Kidney (tissue), 14 donors: ENCODE measurements around the gene RGS17. TPM values are rescaled to one million over a fixed set of nuclear protein-coding genes. Genes with fewer than 3 reads are reported as not detected.

Experiments
- DNase-seq, 5 donors: peaks; one replicate each; pipeline ENCODE4 v3.0.0-alpha.2; 2013 to 2020
- FAIRE-seq: peaks from 2 replicates; lab custom pipeline; 2012; peaks lifted over from hg19 to GRCh38; lab: Jason Lieb, UNC
- H3K27ac ChIP-seq, 2 donors: one replicate each; pipeline ENCODE4 v1.7.0; 2013; ENCODE audit warnings: low read depth in 2 of 2, low read length in 2 of 2, inconsistent platforms in 1 of 2
- H3K27me3 ChIP-seq: one replicate; pipeline ENCODE4 v1.7.1; 2013; ENCODE audit warnings: low read length, inconsistent platforms; ENCODE audit not compliant: control insufficient read depth, insufficient read depth
- H3K36me3 ChIP-seq, 3 donors: one replicate each; pipeline versions ENCODE4 v1.7.0 to v1.7.1; 2013; ENCODE audit warnings: low read length in 3 of 3, control low read depth in 1 of 3, inconsistent platforms in 1 of 3; ENCODE audit not compliant: insufficient read depth in 3 of 3, control insufficient read depth in 2 of 3
- H3K4me1 ChIP-seq, 3 donors: one replicate each; pipeline versions ENCODE4 v1.7.0 to v1.7.1; 2013; ENCODE audit warnings: low read length in 3 of 3, inconsistent platforms in 1 of 3, low read depth in 1 of 3; ENCODE audit not compliant: control insufficient read depth in 2 of 3, insufficient read depth in 2 of 3
- H3K4me3 ChIP-seq, 3 donors: one replicate each; pipeline versions ENCODE4 v1.7.0 to v1.8.1; 2013; ENCODE audit warnings: low read length in 3 of 3, control low read depth in 1 of 3, inconsistent platforms in 1 of 3
- H3K9ac ChIP-seq, 3 donors: one replicate each; pipeline versions ENCODE4 v1.7.0 to v1.7.1; 2013; ENCODE audit warnings: low read length in 3 of 3, control low read depth in 1 of 3, inconsistent platforms in 1 of 3
- H3K9me3 ChIP-seq, 3 donors: one replicate each; pipeline versions ENCODE4 v1.7.0 to v1.7.1; 2013; ENCODE audit warnings: low read length in 3 of 3, control low read depth in 1 of 3, inconsistent platforms in 1 of 3; ENCODE audit not compliant: control insufficient read depth in 2 of 3, insufficient read depth in 1 of 3
- intact Hi-C: fragments of 100-400 bp; cut with DNase I; formaldehyde crosslinking; loops from one replicate; pipeline ENCODE4 v1.11.1; 2022
- polyA plus RNA-seq: library from polyadenylated mRNA; stranded (reverse); fragments of 350-450 nt; fragmentation: Illumina TruSeq; extraction: RNeasy Lipid Tissue Mini Kit (QIAGEN cat#74804); gene quantifications from one replicate; pipeline ENCODE4 v1.2.3, GENCODE V29; 2014; ENCODE audit warnings: low read depth, low replicate concordance; ENCODE audit not compliant: insufficient read depth
- total RNA-seq: library from RNA; stranded (reverse); fragmentation: NEBNext Ultra II Directional; extraction: Animal tissue kit (Norgen Biotek cat#: 25700); gene quantifications from one replicate; pipeline ENCODE4 v1.2.1, GENCODE V29; 2021
- TF ChIP-seq, protein P1 (sequence below): IDR thresholded peaks from 3 replicates; pipeline ENCODE4 v1.5.1; 2012; ENCODE audit warnings: mild to moderate bottlenecking, moderate library complexity, borderline replicate concordance; ENCODE audit not compliant: insufficient read depth; ENCODE audit errors: extremely low read depth
- donor health status: control.
- donor health status: control.
- donor health status: control.
- donor health status: control.
- donor health status: control.
- donor health status: DM: yes; HTN: yes; CAD: no.
- donor health status: Normal renal cell carcinoma (clear cell type).

RGS17 gene
- total and polyA plus RNA-seq, 2 donors from 2014 or later, result 0.28 TPM; not detected in 1

- FAIRE-seq (no peak), DNase-seq (peak in 2 of 5 donors; percentile 19 to 21)
- peaks cover 0 to 12% (median 6%) of the 10 kb centered on the region in 3 donors for H3K4me1 ChIP-seq
- no peaks in the 10 kb centered on the region for H3K36me3 ChIP-seq
- H3K27ac ChIP-seq, result no peak overlapping the region
- peak overlapping the region; percentile 13 to 99 (median 94) for H3K4me3 ChIP-seq
- no peaks in the 10 kb centered on the region for H3K27me3 ChIP-seq
- intact Hi-C loops, result no loop called here
- TF ChIP-seq, protein P1, sequence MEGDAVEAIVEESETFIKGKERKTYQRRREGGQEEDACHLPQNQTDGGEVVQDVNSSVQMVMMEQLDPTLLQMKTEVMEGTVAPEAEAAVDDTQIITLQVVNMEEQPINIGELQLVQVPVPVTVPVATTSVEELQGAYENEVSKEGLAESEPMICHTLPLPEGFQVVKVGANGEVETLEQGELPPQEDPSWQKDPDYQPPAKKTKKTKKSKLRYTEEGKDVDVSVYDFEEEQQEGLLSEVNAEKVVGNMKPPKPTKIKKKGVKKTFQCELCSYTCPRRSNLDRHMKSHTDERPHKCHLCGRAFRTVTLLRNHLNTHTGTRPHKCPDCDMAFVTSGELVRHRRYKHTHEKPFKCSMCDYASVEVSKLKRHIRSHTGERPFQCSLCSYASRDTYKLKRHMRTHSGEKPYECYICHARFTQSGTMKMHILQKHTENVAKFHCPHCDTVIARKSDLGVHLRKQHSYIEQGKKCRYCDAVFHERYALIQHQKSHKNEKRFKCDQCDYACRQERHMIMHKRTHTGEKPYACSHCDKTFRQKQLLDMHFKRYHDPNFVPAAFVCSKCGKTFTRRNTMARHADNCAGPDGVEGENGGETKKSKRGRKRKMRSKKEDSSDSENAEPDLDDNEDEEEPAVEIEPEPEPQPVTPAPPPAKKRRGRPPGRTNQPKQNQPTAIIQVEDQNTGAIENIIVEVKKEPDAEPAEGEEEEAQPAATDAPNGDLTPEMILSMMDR, result no peak
- H3K9me3 ChIP-seq, result no peaks in the 10 kb centered on the region
- peak overlapping the region in 2 of 3 donors; percentile 9 to 89 for H3K9ac ChIP-seq
These were observed 146.6 kb downstream of the RGS17 start for GRCh38 chr6:152984513-152984872.

- TF ChIP-seq, protein P1, result no peak
- Histone ChIP-seq H3K9ac (peak overlapping the region; percentile 79 to 89 (median 83)), H3K36me3 (no peaks in the 10 kb centered on the region), H3K4me3 (peak overlapping the region; percentile 87 to 99 (median 94)), H3K9me3 (no peaks in the 10 kb centered on the region), H3K27ac (peak overlapping the region; percentile 95 to 98), H3K27me3 (no peaks in the 10 kb centered on the region), H3K4me1 (peaks cover 0 to 12% (median 6%) of the 10 kb centered on the region in 3 donors)
- FAIRE-seq (no peak), DNase-seq (peak in 4 of 5 donors; percentile 49 to 99 (median 98))
- intact Hi-C loops, result no loop called here
These were observed 147.2 kb downstream of the RGS17 start for GRCh38 chr6:152983637-152984512.

DNA sequence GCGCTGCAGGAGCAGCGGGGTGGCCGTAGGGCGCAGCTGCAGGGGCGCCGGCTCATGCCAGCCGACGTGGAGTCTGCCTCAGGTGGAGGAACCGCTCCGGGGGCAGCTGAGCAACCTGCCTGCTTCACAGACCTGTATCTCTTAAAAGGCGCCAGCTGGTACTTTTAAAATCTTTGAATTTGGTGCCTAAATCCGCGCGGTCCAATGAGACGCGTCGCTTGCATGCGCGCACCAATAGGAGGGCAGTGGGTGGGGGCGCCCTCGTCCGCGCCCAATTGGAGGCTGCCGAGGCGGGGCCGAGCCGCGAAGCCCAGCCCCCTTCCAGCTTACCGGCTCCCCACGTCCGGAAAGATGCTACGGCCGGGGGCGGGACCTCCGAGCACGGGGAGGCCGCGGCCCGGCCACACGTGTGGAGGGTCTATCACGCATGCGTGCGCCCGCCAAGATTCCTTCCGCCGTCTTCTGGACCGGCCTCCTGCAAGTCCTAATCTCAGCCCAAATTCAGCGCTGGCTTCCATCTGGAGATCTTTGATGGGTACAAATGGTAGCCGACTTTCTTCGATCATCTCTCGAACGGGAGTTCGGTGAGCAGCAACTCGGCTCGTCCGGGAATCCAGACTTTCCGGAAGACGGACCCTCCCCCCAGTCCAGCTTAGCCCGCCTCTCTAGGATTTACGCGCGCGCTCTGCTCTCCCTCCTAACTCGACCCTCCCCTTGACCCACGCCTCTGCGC, 148.0 kb downstream of the RGS17 start, which contains the start of gene FBXO5:
FBXO5 (minus strand) TSS at position 138 of the 733 bp plus-strand sequence; CDS start at position 56, 82 bp downstream.
- intact Hi-C loops, result no loop called here
- TF ChIP-seq, protein P1, result no peak
- Histone ChIP-seq H3K9ac (peak within 1 kb of the TSS; percentile 79 to 89 (median 83)), H3K36me3 (no peaks in the 10 kb centered on the region), H3K4me3 (peak within 1 kb of the TSS; percentile 87 to 99 (median 94)), H3K4me1 (peaks cover 0 to 12% (median 6%) of the 10 kb centered on the region in 3 donors), H3K27ac (peak within 1 kb of the TSS; percentile 95 to 98), H3K9me3 (no peaks in the 10 kb centered on the region), H3K27me3 (no peaks in the 10 kb centered on the region)
- peak; percentile 98 to 99 (median 99) for DNase-seq
- peak; percentile 75 for FAIRE-seq
